CD4-positive, alpha-beta memory T cell (primary cell): ENCODE measurements around the gene ITPK1. TPM values are rescaled to one million over a fixed set of nuclear protein-coding genes. Genes with fewer than 3 reads are reported as not detected.

ENCODE experiments used
- CTCF ChIA-PET: fragments of 350-600 bp; sonication (Branson Sonifier 250); formaldehyde crosslinking; loops from one replicate; lab custom pipeline; 2021; ENCODE audit warnings: inconsistent platforms; ENCODE audit not compliant: partially characterized antibody; lab: Charles Lee
- POLR2A ChIA-PET: fragments of 350-600 bp; sonication (Branson Sonifier 250); formaldehyde crosslinking; loops from one replicate; lab custom pipeline; 2021; ENCODE audit not compliant: partially characterized antibody; lab: Charles Lee
- DNase-seq, 5 donors: peaks; one replicate each; pipeline versions ENCODE4 v3.0.0 to v3.0.0-alpha.2; 2020 to 2022; ENCODE audit warnings: mixed read lengths in 1 of 5
- H3K27ac ChIP-seq: one replicate; pipeline ENCODE4 v1.7.0; 2013; ENCODE audit warnings: low read depth, low read length
- H3K27me3 ChIP-seq: 2 replicates; pipeline ENCODE4 v1.7.0; 2013; ENCODE audit warnings: mild to moderate bottlenecking, low read length, moderate library complexity; ENCODE audit not compliant: insufficient read depth
- H3K36me3 ChIP-seq: 2 replicates; pipeline ENCODE4 v1.7.0; 2013; ENCODE audit warnings: mild to moderate bottlenecking, low read length, moderate library complexity; ENCODE audit not compliant: insufficient read depth
- H3K4me1 ChIP-seq: 2 replicates; pipeline ENCODE4 v1.7.0; 2013; ENCODE audit warnings: mild to moderate bottlenecking, low read length, moderate library complexity; ENCODE audit not compliant: insufficient read depth
- H3K4me3 ChIP-seq, 2 donors: one replicate each; pipeline ENCODE4 v1.7.0; 2013; ENCODE audit warnings: low read length in 2 of 2, mild to moderate bottlenecking in 1 of 2
- H3K9me3 ChIP-seq, 2 donors: one replicate each; pipeline ENCODE4 v1.7.0; 2013; ENCODE audit warnings: low read length in 2 of 2, control low read depth in 1 of 2; ENCODE audit not compliant: control insufficient read depth in 1 of 2
- H3K27ac Mint-ChIP-seq, 7 donors: one replicate each; pipeline ENCODE4 v1.8.0; 2020 to 2021; ENCODE audit warnings: mixed read lengths in 7 of 7, mild to moderate bottlenecking in 6 of 7, inconsistent platforms in 3 of 7, moderate library complexity in 3 of 7
- H3K27me3 Mint-ChIP-seq, 2 donors: one replicate each; pipeline ENCODE4 v1.8.0; 2020 to 2021; ENCODE audit warnings: mixed read lengths in 2 of 2
- H3K36me3 Mint-ChIP-seq, 2 donors: one replicate each; pipeline ENCODE4 v1.8.0; 2020 to 2021; ENCODE audit warnings: mixed read lengths in 2 of 2, inconsistent platforms in 1 of 2, mild to moderate bottlenecking in 1 of 2
- H3K4me1 Mint-ChIP-seq, 4 donors: one replicate each; pipeline ENCODE4 v1.8.0; 2020 to 2021; ENCODE audit warnings: mixed read lengths in 4 of 4, mild to moderate bottlenecking in 1 of 4
- H3K4me3 Mint-ChIP-seq, 8 donors: one replicate each; pipeline ENCODE4 v1.8.0; 2020 to 2021; ENCODE audit warnings: mixed read lengths in 8 of 8, mild to moderate bottlenecking in 7 of 8, moderate library complexity in 6 of 8, inconsistent platforms in 3 of 8
- H3K9me3 Mint-ChIP-seq, 8 donors: one replicate each; pipeline ENCODE4 v1.8.0; 2020 to 2021; ENCODE audit warnings: mixed read lengths in 8 of 8, mild to moderate bottlenecking in 5 of 8, inconsistent platforms in 3 of 8, moderate library complexity in 1 of 8
- intact Hi-C: fragments of 100-400 bp; cut with micrococcal nuclease; formaldehyde crosslinking; loops from one replicate; pipeline ENCODE4 v1.15.1; 2023
- polyA plus RNA-seq, 2 donors: library from polyadenylated mRNA; unstranded; fragments of 300-500 nt; fragmentation: Illumina TruSeq; gene quantifications; one replicate each; pipeline ENCODE4 v1.2.3, GENCODE V29; 2021
- total RNA-seq, 2 experiments: library from RNA; stranded (reverse); gene quantifications; one replicate each; pipeline ENCODE4 v1.2.3, GENCODE V29; 2021

The ITPK1 gene
- total and polyA plus RNA-seq, 4 experiments from 2014 or later: 12.5 to 30.0 (median 26.9) TPM

DNA sequence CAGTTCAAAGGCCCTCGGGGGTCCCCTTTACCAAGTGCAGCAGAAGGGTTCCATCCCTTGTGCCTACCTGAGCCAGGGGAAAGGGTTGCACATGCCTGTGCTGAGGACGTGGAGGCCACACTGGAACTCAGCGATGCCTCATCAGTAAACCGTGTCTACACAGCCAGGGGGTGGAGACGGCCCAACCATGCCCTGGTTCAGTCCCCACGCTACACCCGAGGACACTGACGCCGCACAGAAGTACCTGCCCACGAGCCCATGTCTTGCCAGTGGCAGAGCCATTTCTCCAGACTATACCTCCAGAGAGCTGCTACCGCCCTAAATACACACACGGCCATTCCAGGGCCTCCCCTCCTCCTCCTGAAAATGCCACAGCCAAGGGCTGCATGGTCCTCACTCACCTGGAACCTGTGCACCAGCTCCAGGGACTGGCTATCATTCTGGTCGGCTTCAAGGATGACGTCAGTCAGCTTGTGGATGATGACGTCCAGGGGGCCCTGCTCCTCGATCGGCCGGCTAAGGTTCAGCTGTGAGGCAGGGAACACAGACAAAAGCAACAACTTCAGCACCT, 99.4 kb downstream of the ITPK1 start:
- intact Hi-C loops: no loop called here
- POLR2A ChIA-PET: interaction anchor here (0.6 kb wide), 1 partner anchor 1173 kb away, joined by 3 read pairs; no protein-coding TSS in a partner anchor
- H3K27me3 ChIP-seq: no peaks in the 10 kb centered on the region
- Mint-ChIP-seq H3K36me3 (peaks cover 12 to 14% of the 10 kb centered on the region in 2 donors), H3K4me1 (peaks cover 20 to 48% (median 25%) of the 10 kb centered on the region in 4 donors), H3K4me3 (no peak overlapping the region), H3K27me3 (no peaks in the 10 kb centered on the region), H3K9me3 (no peaks in the 10 kb centered on the region), H3K27ac (no peak overlapping the region)
- peaks cover 4% of the 10 kb centered on the region for H3K36me3 ChIP-seq
- DNase-seq: no peak
- peaks cover 12% of the 10 kb centered on the region for H3K4me1 ChIP-seq
- no peaks in the 10 kb centered on the region for H3K9me3 ChIP-seq
- H3K27ac ChIP-seq: no peak overlapping the region
- no peak overlapping the region for H3K4me3 ChIP-seq
- CTCF ChIA-PET: no interaction called here

DNA sequence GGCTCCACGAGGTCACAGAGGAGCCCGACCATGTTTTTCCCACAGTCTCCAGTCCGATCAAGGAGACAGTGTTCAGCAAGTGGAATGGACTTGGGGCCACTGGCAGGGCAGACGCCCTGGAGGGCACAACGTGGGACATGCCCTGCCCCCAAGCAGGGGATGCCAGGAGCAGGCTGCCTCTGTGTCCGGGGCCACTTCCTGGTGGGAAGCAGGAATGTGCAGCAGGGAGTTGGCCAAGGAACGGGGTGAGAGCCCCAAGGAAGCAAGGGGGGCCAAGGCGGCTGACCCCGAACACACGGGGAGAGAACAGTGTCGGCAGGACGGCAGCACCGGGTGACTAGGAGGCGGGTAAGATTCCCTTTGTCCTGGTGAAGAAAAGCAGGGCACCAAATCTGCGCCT, 100.2 kb downstream of the ITPK1 start:
- Mint-ChIP-seq H3K27me3 (no peaks in the 10 kb centered on the region), H3K9me3 (no peaks in the 10 kb centered on the region), H3K36me3 (peaks cover 12 to 14% of the 10 kb centered on the region in 2 donors), H3K4me1 (peaks cover 20 to 47% (median 25%) of the 10 kb centered on the region in 4 donors), H3K27ac (no peak overlapping the region), H3K4me3 (no peak overlapping the region)
- no peak overlapping the region for H3K4me3 ChIP-seq
- ChIA-PET CTCF (no interaction called here), POLR2A (no interaction called here)
- H3K36me3 ChIP-seq: peaks cover 4% of the 10 kb centered on the region
- no peak overlapping the region for H3K27ac ChIP-seq
- no peaks in the 10 kb centered on the region for H3K9me3 ChIP-seq
- peaks cover 12% of the 10 kb centered on the region for H3K4me1 ChIP-seq
- H3K27me3 ChIP-seq: no peaks in the 10 kb centered on the region
- DNase-seq: no peak
- intact Hi-C loops: no loop called here

DNA sequence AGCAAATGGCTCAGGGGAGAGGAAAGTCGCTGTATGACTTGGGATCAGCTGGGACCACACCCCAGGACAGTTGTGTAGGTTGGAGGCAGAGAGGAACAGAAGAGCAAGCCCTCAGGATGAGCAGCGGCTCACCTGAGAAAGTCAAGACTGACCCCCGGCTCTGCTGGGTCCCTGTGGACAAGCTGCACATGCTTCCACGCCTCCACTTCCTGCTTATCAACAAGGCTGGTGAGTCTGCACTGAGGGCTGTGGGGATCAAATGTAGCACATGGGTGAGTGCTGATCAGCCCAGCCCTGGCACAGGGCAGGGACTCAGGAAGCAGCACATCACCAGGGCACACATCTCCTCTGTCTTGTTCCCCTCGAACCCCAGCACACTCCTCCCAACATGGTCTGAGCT, 100.7 kb downstream of the ITPK1 start:
- no peaks in the 10 kb centered on the region for H3K27me3 ChIP-seq
- Mint-ChIP-seq H3K9me3 (no peaks in the 10 kb centered on the region), H3K27me3 (no peaks in the 10 kb centered on the region), H3K4me1 (peaks cover 20 to 44% (median 25%) of the 10 kb centered on the region in 4 donors), H3K27ac (peak overlapping the region in 2 of 7 donors; percentile 57 to 70), H3K36me3 (peaks cover 12 to 14% of the 10 kb centered on the region in 2 donors), H3K4me3 (no peak overlapping the region)
- CTCF ChIA-PET: no interaction called here
- intact Hi-C loops: no loop called here
- no peak for DNase-seq
- no peak overlapping the region for H3K27ac ChIP-seq
- POLR2A ChIA-PET: no interaction called here
- H3K36me3 ChIP-seq: peaks cover 4% of the 10 kb centered on the region
- H3K9me3 ChIP-seq: no peaks in the 10 kb centered on the region
- no peak overlapping the region for H3K4me3 ChIP-seq
- peaks cover 12% of the 10 kb centered on the region for H3K4me1 ChIP-seq

DNA sequence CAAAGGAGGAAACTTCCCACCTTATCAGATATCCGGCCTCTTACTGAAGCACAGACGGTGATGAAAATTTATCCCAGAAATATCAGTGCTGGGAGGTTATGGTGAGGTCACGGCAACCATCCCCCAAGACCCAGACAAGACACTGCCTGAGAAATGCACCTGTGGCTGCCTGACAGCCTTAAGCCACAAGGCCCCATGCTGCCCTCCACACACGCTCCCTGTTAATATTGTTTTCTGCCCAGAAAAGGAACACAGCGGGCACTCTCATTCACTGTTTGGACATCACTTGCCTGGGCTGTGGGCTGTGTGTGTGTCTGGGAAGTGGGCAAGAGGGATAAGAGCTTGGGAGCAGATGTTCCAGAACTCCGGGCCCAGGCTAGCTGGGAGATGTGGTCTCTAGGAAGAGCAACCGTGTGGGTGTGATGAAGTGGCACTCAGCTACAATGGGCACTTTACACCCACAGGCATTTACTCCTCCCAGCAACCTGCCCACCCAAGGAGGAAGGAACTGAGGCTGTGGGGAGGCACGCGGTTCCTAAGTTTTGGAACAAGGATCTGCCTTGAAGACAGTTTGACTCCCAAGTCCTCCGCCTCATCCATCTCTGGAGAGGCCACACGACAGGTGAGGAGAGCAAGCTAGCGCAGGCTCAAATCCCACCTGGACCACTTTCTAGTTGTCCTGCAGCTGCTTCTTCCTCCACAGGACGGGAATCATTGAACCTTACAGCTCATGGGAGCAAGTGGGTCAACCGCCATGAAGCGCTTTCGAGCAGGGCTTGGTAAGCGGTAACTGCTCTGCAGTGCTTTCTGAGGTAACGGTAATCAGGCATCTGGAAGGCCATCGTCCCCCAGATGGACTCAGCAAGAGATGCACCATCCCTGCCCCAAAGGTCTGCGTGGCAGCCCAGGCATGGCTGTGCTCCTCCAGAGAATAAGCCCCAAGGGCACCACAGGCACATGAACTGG, 101.4 kb downstream of the ITPK1 start:
- H3K27ac ChIP-seq: no peak overlapping the region
- Mint-ChIP-seq H3K27ac (peak overlapping the region in 4 of 7 donors; percentile 31 to 79 (median 70)), H3K27me3 (no peaks in the 10 kb centered on the region), H3K4me3 (no peak overlapping the region), H3K9me3 (no peaks in the 10 kb centered on the region), H3K36me3 (peaks cover 12 to 14% of the 10 kb centered on the region in 2 donors), H3K4me1 (peaks cover 20 to 44% (median 25%) of the 10 kb centered on the region in 4 donors)
- H3K4me3 ChIP-seq: no peak overlapping the region
- DNase-seq: no peak
- H3K36me3 ChIP-seq: peaks cover 4% of the 10 kb centered on the region
- H3K9me3 ChIP-seq: no peaks in the 10 kb centered on the region
- ChIA-PET POLR2A (no interaction called here), CTCF (no interaction called here)
- peaks cover 12% of the 10 kb centered on the region for H3K4me1 ChIP-seq
- intact Hi-C loops: no loop called here
- no peaks in the 10 kb centered on the region for H3K27me3 ChIP-seq

DNA sequence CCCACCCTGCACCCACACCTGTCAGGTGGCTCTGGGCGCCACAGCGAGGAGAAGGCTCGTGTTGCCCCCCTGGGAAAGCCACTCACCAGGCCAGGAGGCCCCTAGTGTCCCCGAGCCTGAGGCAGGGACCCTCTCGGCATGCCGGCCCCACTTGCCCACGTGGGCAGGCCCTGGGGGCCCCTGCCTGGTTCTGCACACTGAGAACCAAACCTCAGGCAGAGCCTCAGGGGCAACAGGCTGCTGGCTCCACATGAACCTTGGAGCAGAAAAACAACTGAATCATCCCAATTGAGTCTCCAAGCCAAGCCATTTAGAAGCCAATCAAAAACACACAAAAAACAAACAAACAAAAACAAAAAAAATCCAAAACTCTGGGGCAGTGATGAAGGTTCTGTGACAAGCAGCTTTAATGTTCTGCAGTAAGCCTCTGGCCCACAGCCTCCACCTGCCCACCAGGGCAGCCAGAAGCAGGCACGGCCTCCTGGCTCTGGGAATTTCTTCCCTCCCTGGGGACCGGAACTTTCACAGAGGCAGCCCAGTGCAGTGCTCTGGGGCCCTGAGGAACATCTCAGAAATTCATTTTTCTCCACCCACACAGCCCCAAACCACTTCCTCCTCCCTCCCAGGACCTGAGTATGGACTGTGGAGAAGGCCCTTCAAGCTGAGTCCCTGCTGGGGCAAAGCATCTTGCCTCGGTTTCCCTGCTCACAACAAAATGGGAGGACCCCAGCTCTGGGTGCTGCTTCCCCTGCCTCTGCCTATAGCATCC, 102.6 kb downstream of the ITPK1 start:
- Mint-ChIP-seq H3K36me3 (peaks cover 14 to 15% of the 10 kb centered on the region in 2 donors), H3K4me3 (no peak overlapping the region), H3K27ac (peak overlapping the region; percentile 5 to 88 (median 71)), H3K27me3 (no peaks in the 10 kb centered on the region), H3K4me1 (peaks cover 20 to 43% (median 27%) of the 10 kb centered on the region in 4 donors), H3K9me3 (no peaks in the 10 kb centered on the region)
- Histone ChIP-seq H3K4me1 (peaks cover 12% of the 10 kb centered on the region), H3K9me3 (no peaks in the 10 kb centered on the region), H3K27me3 (no peaks in the 10 kb centered on the region), H3K36me3 (peaks cover 4% of the 10 kb centered on the region), H3K27ac (no peak overlapping the region), H3K4me3 (no peak overlapping the region)
- ChIA-PET POLR2A (no interaction called here), CTCF (no interaction called here)
- DNase-seq: no peak
- intact Hi-C loops: no loop called here

DNA sequence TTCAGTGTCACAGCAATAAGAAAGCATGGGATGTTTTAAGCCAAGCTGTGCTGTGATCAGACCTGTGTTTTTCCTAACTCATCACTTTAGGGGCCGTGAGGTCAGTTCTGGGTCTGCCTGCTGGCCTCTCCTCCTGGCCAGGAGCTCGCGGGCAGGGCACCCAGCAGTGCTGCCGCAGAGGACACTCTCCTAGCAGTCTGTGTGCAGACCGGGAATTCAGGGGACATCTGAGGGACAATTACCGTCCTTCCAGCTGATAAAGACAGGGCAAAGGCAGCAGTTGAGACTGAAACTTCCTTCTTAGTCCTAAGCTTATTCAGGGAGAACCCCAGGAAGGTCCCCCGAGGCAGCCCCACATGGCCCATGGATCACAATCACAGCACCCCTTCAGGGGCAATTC, 103.2 kb downstream of the ITPK1 start:
- intact Hi-C loops: no loop called here
- peaks cover 19 to 41% (median 29%) of the 10 kb centered on the region in 4 donors for H3K4me1 Mint-ChIP-seq
- H3K27ac Mint-ChIP-seq: peak overlapping the region in 1 of 7 donors; percentile 63
- H3K4me3 Mint-ChIP-seq: no peak overlapping the region
- Histone ChIP-seq H3K4me3 (no peak overlapping the region), H3K36me3 (peaks cover 4% of the 10 kb centered on the region), H3K9me3 (no peaks in the 10 kb centered on the region), H3K4me1 (peaks cover 12% of the 10 kb centered on the region), H3K27ac (no peak overlapping the region), H3K27me3 (no peaks in the 10 kb centered on the region)
- ChIA-PET CTCF (interaction anchor here (1.2 kb wide), 1 partner anchor 101 kb away, joined by 3 read pairs; no protein-coding TSS in a partner anchor), POLR2A (no interaction called here)
- no peak for DNase-seq
- peaks cover 17% of the 10 kb centered on the region in 2 donors for H3K36me3 Mint-ChIP-seq
- no peaks in the 10 kb centered on the region for H3K27me3 Mint-ChIP-seq
- H3K9me3 Mint-ChIP-seq: no peaks in the 10 kb centered on the region
